CD14-positive monocyte (primary cell): ENCODE results near the gene SIX2. TPM values are rescaled to one million over a fixed set of nuclear protein-coding genes. Genes with fewer than 3 reads are reported as not detected.

Experiments used
- DNase-seq, 3 donors: peaks; one replicate each; pipeline ENCODE4 v3.0.0-alpha.2; 2011 to 2022
- H2AFZ ChIP-seq: 2 replicates; pipeline ENCODE4 v1.6.0; 2012; ENCODE audit warnings: mild to moderate bottlenecking, low read depth, low read length, inconsistent platforms; ENCODE audit not compliant: insufficient read depth, poor library complexity, severe bottlenecking
- H3K27ac ChIP-seq, 2 donors: 1 replicate in 1 of 2; 2 replicates in 1 of 2; pipeline ENCODE4 v1.5.1; 2012 to 2013; ENCODE audit warnings: low read length in 2 of 2, control low read depth in 1 of 2, inconsistent platforms in 1 of 2, low read depth in 1 of 2, mild to moderate bottlenecking in 1 of 2
- H3K27me3 ChIP-seq, 2 donors: one replicate each; pipeline versions ENCODE4 v1.6.0 to v1.6.1; 2011 to 2013; ENCODE audit warnings: low read length in 2 of 2; ENCODE audit not compliant: control insufficient read depth in 2 of 2, insufficient read depth in 2 of 2
- H3K36me3 ChIP-seq, 2 donors: replicated peaks in 1 of 2; 1 replicate in 1 of 2; 2 replicates in 1 of 2; pipeline versions ENCODE4 v1.5.1 to v1.6.1; 2012 to 2013; ENCODE audit warnings: low read length in 2 of 2, control low read depth in 1 of 2, inconsistent platforms in 1 of 2, mild to moderate bottlenecking in 1 of 2; ENCODE audit not compliant: insufficient read depth in 2 of 2, control insufficient read depth in 1 of 2
- H3K4me1 ChIP-seq, 2 donors: 1 replicate in 1 of 2; 2 replicates in 1 of 2; pipeline versions ENCODE4 v1.5.1 to v1.6.1; 2012 to 2013; ENCODE audit warnings: low read length in 2 of 2, control low read depth in 1 of 2, inconsistent platforms in 1 of 2, mild to moderate bottlenecking in 1 of 2, moderate library complexity in 1 of 2; ENCODE audit not compliant: insufficient read depth in 2 of 2, control insufficient read depth in 1 of 2
- H3K4me2 ChIP-seq: replicated peaks from 2 replicates; pipeline ENCODE3; 2012; ENCODE audit warnings: low read length, moderate library complexity, mild to moderate bottlenecking; ENCODE audit not compliant: poor library complexity, severe bottlenecking; ENCODE audit errors: extremely low read depth
- H3K4me3 ChIP-seq, 3 experiments: fragments of 200-600 bp in 1 of 3; sonication (generic) in 1 of 3; replicated peaks in 1 of 3; 1 replicate in 2 of 3; 2 replicates in 1 of 3; pipeline ENCODE4 v1.5.1; 2011 to 2013; ENCODE audit warnings: low read length in 3 of 3, mild to moderate bottlenecking in 3 of 3, control low read depth in 2 of 3, low read depth in 2 of 3, inconsistent platforms in 1 of 3, moderate library complexity in 1 of 3
- H3K79me2 ChIP-seq: 2 replicates; pipeline ENCODE4 v1.6.0; 2012; ENCODE audit warnings: mild to moderate bottlenecking, control low read depth, inconsistent platforms, low read length, moderate library complexity; ENCODE audit not compliant: insufficient read depth
- H3K9ac ChIP-seq: 2 replicates; pipeline ENCODE4 v1.6.0; 2017; ENCODE audit warnings: low read length, mild to moderate bottlenecking; ENCODE audit not compliant: insufficient read depth, poor library complexity, severe bottlenecking
- H3K9me3 ChIP-seq, 2 donors: replicated peaks in 1 of 2; 1 replicate in 1 of 2; 2 replicates in 1 of 2; pipeline versions ENCODE4 v1.5.1 to v1.6.1; 2012 to 2013; ENCODE audit warnings: low read length in 2 of 2, control low read depth in 1 of 2; ENCODE audit not compliant: control insufficient read depth in 1 of 2, insufficient read depth in 1 of 2
- H4K20me1 ChIP-seq: 2 replicates; pipeline ENCODE4 v1.6.0; 2012; ENCODE audit warnings: mild to moderate bottlenecking, low read length, control low read depth, moderate library complexity; ENCODE audit not compliant: insufficient read depth
- H3K27ac Mint-ChIP-seq, 7 donors: one replicate each; pipeline ENCODE4 v1.8.0; 2020; ENCODE audit warnings: mild to moderate bottlenecking in 7 of 7, mixed read lengths in 7 of 7, moderate library complexity in 6 of 7, inconsistent platforms in 2 of 7
- H3K27me3 Mint-ChIP-seq, 3 donors: one replicate each; pipeline ENCODE4 v1.8.0; 2021 to 2022; ENCODE audit warnings: low read depth in 3 of 3, mild to moderate bottlenecking in 3 of 3, mixed read lengths in 3 of 3, moderate library complexity in 3 of 3, inconsistent platforms in 1 of 3
- H3K36me3 Mint-ChIP-seq, 2 donors: one replicate each; pipeline ENCODE4 v1.8.0; 2020; ENCODE audit warnings: mixed read lengths in 2 of 2, inconsistent platforms in 1 of 2, mild to moderate bottlenecking in 1 of 2
- H3K4me1 Mint-ChIP-seq: one replicate; pipeline ENCODE4 v1.8.0; 2020; ENCODE audit warnings: mild to moderate bottlenecking, mixed read lengths
- H3K4me3 Mint-ChIP-seq, 2 donors: one replicate each; pipeline ENCODE4 v1.8.0; 2020; ENCODE audit warnings: mild to moderate bottlenecking in 2 of 2, mixed read lengths in 2 of 2, moderate library complexity in 1 of 2
- H3K9me3 Mint-ChIP-seq, 7 donors: one replicate each; pipeline ENCODE4 v1.8.0; 2020 to 2022; ENCODE audit warnings: mixed read lengths in 7 of 7, mild to moderate bottlenecking in 6 of 7, moderate library complexity in 6 of 7, inconsistent platforms in 2 of 7
- WGBS: methylation state at CpG from one replicate; pipeline ENCODE4 v1.1.5; 2013; ENCODE audit warnings: missing lambda C conversion rate; ENCODE audit not compliant: insufficient coverage; 5-methylcytosine and 5-hydroxymethylcytosine counted together
- intact Hi-C, 2 donors: fragments of 100-400 bp; cut with micrococcal nuclease; formaldehyde crosslinking; loops; one replicate each; pipeline versions ENCODE4 v1.15.0 to v1.15.1; 2023
- polyA plus RNA-seq, 3 donors: library from polyadenylated mRNA; depleted of rRNA in 1 of 3; unstranded in 2 of 3; stranded (reverse) in 1 of 3; fragments of 300-500 nt in 2 of 3; fragments of >200 nt in 1 of 3; fragmentation: Illumina TruSeq in 2 of 3; gene quantifications; 1 replicate in 2 of 3; 2 replicates in 1 of 3; pipeline ENCODE4 v1.2.3, GENCODE V29; 2012 to 2021
- TF ChIP-seq, protein P1 (sequence below): fragments of 200-600 bp; IDR thresholded peaks from one replicate; pipeline ENCODE4 v1.8.0; 2022; ENCODE audit warnings: antibody characterized with exemption, mild to moderate bottlenecking

Gene SIX2
- polyA plus RNA-seq, 3 donors = not detected

DNA sequence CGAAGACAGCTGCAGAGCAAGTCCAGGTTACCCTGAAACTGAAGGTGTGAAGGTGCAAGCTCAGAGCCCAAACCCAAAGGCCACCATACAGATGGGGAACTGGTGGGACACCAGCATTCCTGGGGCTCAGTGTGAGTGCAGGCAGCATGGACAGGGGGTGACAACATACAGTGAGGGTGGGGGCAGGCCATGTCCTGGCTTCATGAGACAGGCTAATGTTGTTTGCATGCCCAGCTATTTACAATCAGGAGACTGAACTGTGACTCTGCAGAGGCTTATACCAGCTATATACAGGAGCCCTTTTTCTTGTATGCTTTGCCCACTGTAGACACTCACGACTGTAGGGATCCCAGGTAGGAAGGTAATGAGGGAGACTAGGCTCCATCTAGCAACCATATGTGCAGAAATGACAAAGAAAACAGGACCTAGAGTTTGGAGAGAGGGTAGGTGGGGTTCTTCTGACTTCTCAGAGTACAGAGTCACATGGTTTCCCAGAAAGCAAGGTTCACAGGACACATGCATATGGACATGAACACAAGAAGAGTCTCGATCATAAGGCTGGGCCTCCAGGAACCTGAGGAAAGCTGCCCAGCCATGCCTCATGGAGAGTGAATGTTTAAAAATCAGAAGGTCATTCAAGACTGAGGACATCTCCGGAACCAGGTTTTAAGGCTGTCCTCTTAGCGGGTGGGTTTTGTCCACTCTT lies 41.4 kb downstream of the SIX2 start:
- Histone ChIP-seq H3K27me3 (peaks cover 0 to 5% of the 10 kb centered on the region in 2 donors), H3K9ac (no peak overlapping the region), H3K36me3 (no peaks in the 10 kb centered on the region), H3K4me2 (no peak overlapping the region), H3K4me1 (no peaks in the 10 kb centered on the region), H4K20me1 (no peaks in the 10 kb centered on the region), H3K4me3 (no peak overlapping the region), H3K79me2 (no peaks in the 10 kb centered on the region), H3K9me3 (no peaks in the 10 kb centered on the region), H3K27ac (no peak overlapping the region), H2AFZ (no peak overlapping the region)
- TF ChIP-seq, protein P1, sequence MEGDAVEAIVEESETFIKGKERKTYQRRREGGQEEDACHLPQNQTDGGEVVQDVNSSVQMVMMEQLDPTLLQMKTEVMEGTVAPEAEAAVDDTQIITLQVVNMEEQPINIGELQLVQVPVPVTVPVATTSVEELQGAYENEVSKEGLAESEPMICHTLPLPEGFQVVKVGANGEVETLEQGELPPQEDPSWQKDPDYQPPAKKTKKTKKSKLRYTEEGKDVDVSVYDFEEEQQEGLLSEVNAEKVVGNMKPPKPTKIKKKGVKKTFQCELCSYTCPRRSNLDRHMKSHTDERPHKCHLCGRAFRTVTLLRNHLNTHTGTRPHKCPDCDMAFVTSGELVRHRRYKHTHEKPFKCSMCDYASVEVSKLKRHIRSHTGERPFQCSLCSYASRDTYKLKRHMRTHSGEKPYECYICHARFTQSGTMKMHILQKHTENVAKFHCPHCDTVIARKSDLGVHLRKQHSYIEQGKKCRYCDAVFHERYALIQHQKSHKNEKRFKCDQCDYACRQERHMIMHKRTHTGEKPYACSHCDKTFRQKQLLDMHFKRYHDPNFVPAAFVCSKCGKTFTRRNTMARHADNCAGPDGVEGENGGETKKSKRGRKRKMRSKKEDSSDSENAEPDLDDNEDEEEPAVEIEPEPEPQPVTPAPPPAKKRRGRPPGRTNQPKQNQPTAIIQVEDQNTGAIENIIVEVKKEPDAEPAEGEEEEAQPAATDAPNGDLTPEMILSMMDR = no peak
- 93% methylated on average over 4 of the region's 5 CpGs for WGBS
- intact Hi-C loops = no loop called here
- peaks cover 10 to 30% (median 22%) of the 10 kb centered on the region in 3 donors for H3K27me3 Mint-ChIP-seq
- DNase-seq = no peak
- H3K4me1 Mint-ChIP-seq = peaks cover 1% of the 10 kb centered on the region
- H3K36me3 Mint-ChIP-seq = no peaks in the 10 kb centered on the region
- H3K9me3 Mint-ChIP-seq = no peaks in the 10 kb centered on the region
- peak overlapping the region in 1 of 7 donors; percentile 18 for H3K27ac Mint-ChIP-seq
- H3K4me3 Mint-ChIP-seq = no peak overlapping the region

- no peak for DNase-seq
- H3K4me2 ChIP-seq = no peak overlapping the region
- H3K36me3 ChIP-seq = no peaks in the 10 kb centered on the region
- no peak overlapping the region for H3K4me3 Mint-ChIP-seq
- H3K9ac ChIP-seq = no peak overlapping the region
- no peaks in the 10 kb centered on the region for H3K4me1 ChIP-seq
- no peaks in the 10 kb centered on the region for H3K4me1 Mint-ChIP-seq
- no peaks in the 10 kb centered on the region for H3K36me3 Mint-ChIP-seq
- H3K79me2 ChIP-seq = no peaks in the 10 kb centered on the region
- intact Hi-C loops = no loop called here
- TF ChIP-seq, protein P1 = no peak
- WGBS = no CpG with 5 or more reads among the region's 6 CpGs
- H2AFZ ChIP-seq = no peak overlapping the region
- no peak overlapping the region for H3K27ac Mint-ChIP-seq
- H3K9me3 Mint-ChIP-seq = no peaks in the 10 kb centered on the region
- H3K27ac ChIP-seq = no peak overlapping the region
- H3K27me3 Mint-ChIP-seq = peaks cover 12 to 32% (median 22%) of the 10 kb centered on the region in 3 donors
- H4K20me1 ChIP-seq = no peaks in the 10 kb centered on the region
- H3K27me3 ChIP-seq = peaks cover 0 to 5% of the 10 kb centered on the region in 2 donors
- H3K9me3 ChIP-seq = no peaks in the 10 kb centered on the region
- H3K4me3 ChIP-seq = no peak overlapping the region
These were observed 42.2 kb downstream of the SIX2 start for GRCh38 chr2:44967056-44967455.
